Measurements from ENCODE around the gene MPP2.

Gene MPP2

GRCh38 chr17:43905400-43905984, 1.8 kb downstream of the MPP2 start:
- H3K4me1 ChIP-seq (ENCODE audit: control insufficient read depth, insufficient read depth, low read length), result peaks cover 19% of the 10 kb centered on the region; the same call in 1 of the 2 replicates
- 0 out of 2 replicates have a peak, but pooled peaks have one; percentile 3 for TF ChIP-seq ZNF596 (tag by site-specific recombination; IDR thresholded peaks at IDR 0.05)
- peak; percentile 50 for TF ChIP-seq GLIS2 (tag by site-specific recombination; IDR thresholded peaks at IDR 0.05)
- no peak for TF ChIP-seq YY2 (tag by site-specific recombination; IDR thresholded peaks at IDR 0.05)
- TF ChIP-seq GLIS1 (tag by site-specific recombination; IDR thresholded peaks at IDR 0.05), result peak; percentile 87
- TF ChIP-seq ZFHX2 (tag by site-specific recombination; conservative IDR thresholded peaks at IDR 0.05), result 0 out of 2 replicates have a peak, but pooled peaks have one; percentile 19
- no peak for TF ChIP-seq CTCF (tag by site-specific recombination; IDR thresholded peaks at IDR 0.05)
- peak; percentile 86 for TF ChIP-seq ZIC2 (tag by site-specific recombination; IDR thresholded peaks at IDR 0.05)
- TF ChIP-seq SP2 (tag by site-specific recombination; IDR thresholded peaks at IDR 0.05), result no peak
- TF ChIP-seq, protein P1, sequence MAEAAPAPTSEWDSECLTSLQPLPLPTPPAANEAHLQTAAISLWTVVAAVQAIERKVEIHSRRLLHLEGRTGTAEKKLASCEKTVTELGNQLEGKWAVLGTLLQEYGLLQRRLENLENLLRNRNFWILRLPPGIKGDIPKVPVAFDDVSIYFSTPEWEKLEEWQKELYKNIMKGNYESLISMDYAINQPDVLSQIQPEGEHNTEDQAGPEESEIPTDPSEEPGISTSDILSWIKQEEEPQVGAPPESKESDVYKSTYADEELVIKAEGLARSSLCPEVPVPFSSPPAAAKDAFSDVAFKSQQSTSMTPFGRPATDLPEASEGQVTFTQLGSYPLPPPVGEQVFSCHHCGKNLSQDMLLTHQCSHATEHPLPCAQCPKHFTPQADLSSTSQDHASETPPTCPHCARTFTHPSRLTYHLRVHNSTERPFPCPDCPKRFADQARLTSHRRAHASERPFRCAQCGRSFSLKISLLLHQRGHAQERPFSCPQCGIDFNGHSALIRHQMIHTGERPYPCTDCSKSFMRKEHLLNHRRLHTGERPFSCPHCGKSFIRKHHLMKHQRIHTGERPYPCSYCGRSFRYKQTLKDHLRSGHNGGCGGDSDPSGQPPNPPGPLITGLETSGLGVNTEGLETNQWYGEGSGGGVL (tag by site-specific recombination; IDR thresholded peaks at IDR 0.05), result peak; percentile 87
- TF ChIP-seq ZBTB8A (tag by site-specific recombination; IDR thresholded peaks at IDR 0.05), result peak; percentile 16; the same call in 1 of the 2 replicates
- TF ChIP-seq ZNF677 (tag by site-specific recombination; IDR thresholded peaks at IDR 0.05), result no peak
- H3K27ac ChIP-seq (ENCODE audit: extremely low read depth, low read depth, low read length), result no peak overlapping the region
- H3K36me3 ChIP-seq (ENCODE audit: control insufficient read depth in 2 of 2, insufficient read depth in 1 of 2, low read length in 2 of 2), result no peaks in the 10 kb centered on the region
- no peaks in the 10 kb centered on the region for H3K9me3 ChIP-seq (ENCODE audit: control insufficient read depth, insufficient read depth, low read depth, low read length)
- no peak overlapping the region for H3K4me3 ChIP-seq (ENCODE audit: low read depth, low read length)
- ChIA-PET CTCF (interaction anchor here (0.6 to 4.4 kb wide), 3 partner anchors 27 to 94 kb away, joined by 3 to 22 read pairs (median 3); no protein-coding TSS in a partner anchor), POLR2A (interaction anchor here (0.5 to 0.6 kb wide), 2 partner anchors 12 to 259 kb away, joined by 3 to 6 read pairs; no protein-coding TSS in a partner anchor)

DNA sequence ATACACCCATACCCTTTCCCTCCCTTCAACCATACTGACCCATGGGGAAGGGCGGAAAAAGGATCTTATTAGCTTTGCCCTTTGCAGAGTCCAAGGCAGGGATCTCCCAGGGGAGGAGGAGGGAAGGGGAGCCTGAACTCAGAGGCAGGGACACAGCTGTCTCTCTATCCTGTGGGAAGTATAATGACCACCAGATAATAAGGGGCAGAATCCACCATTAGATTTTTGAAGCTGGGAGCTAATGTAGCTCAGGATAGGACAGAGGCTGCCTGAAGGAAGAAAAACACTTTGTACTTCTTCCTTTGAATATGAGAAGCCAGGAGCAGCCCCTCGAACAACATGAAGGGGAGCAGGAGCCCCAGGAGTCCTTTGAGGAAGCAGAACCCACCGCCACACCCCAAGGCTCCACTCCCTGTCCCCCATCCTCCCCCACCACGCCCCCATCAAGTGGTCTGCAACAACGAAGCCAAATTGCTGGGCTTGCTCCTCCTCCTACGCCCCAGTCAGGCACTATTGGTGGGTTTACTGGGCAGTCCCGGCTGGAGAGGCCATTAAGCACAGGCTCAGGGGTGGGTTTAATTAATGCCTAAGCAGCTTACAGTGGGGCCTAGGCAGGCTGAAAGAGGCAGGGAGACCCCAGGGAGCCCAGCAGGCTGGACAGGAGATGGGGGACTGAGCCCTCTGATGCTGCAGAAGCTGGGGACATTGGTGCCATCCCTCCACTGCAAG, 5.3 kb downstream of the MPP2 start:
- Histone ChIP-seq H3K4me1 (ENCODE audit: control insufficient read depth, insufficient read depth, low read length) (peaks cover 14% of the 10 kb centered on the region), H3K9me3 (ENCODE audit: control insufficient read depth, insufficient read depth, low read depth, low read length) (no peaks in the 10 kb centered on the region), H3K27ac (ENCODE audit: extremely low read depth, low read depth, low read length) (no peak overlapping the region), H3K4me3 (ENCODE audit: low read depth, low read length) (no peak overlapping the region), H3K36me3 (ENCODE audit: control insufficient read depth in 2 of 2, insufficient read depth in 1 of 2, low read length in 2 of 2) (peaks cover 0 to 5% of the 10 kb centered on the region in 2 experiments; a peak in 1 of 3 replicates)
- ChIA-PET POLR2A (interaction anchor here (0.5 to 0.8 kb wide), 2 partner anchors 36 to 316 kb away, joined by 3 to 4 read pairs; no protein-coding TSS in a partner anchor), CTCF (interaction anchor here (0.7 to 5.5 kb wide), 6 partner anchors 8 to 163 kb away, joined by 3 to 39 read pairs (median 8); no protein-coding TSS in a partner anchor)
- TF ChIP-seq ZFHX2 (tag by site-specific recombination; conservative IDR thresholded peaks at IDR 0.05), result peak; percentile 62
- TF ChIP-seq ZNF132 (tag by site-specific recombination; IDR thresholded peaks at IDR 0.05; ENCODE audit: borderline replicate concordance), result no peak
- TF ChIP-seq ZNF785 (tag by site-specific recombination; IDR thresholded peaks at IDR 0.05), result no peak
- TF ChIP-seq EGR2 (tag by site-specific recombination; IDR thresholded peaks at IDR 0.05; ENCODE audit: low read depth), result 0 out of 2 replicates have a peak, but pooled peaks have one; percentile 14
- peak; percentile 48 for TF ChIP-seq ZIC2 (tag by site-specific recombination; IDR thresholded peaks at IDR 0.05)
